HEK293 (cell line): Measurements from ENCODE around the gene GPATCH3.

Experiments
- CTCF ChIA-PET: fragments of 350-600 bp; formaldehyde crosslinking; extraction: SDS; loops from one replicate; lab custom pipeline; 2021; ENCODE audit warnings: antibody characterized with exemption; lab: Yijun Ruan, JAX
- POLR2A ChIA-PET: fragments of 300-600 bp; formaldehyde crosslinking; extraction: SDS; loops from one replicate; lab custom pipeline; 2020; ENCODE audit warnings: antibody characterized with exemption, inconsistent platforms; lab: Yijun Ruan, JAX
- H3K27ac ChIP-seq: fragments of 200-500 bp; sonication (Bioruptor generic); 2 replicates; pipeline ENCODE4 v1.5.1; 2014; ENCODE audit warnings: low read depth, low read length, control low read depth, inconsistent platforms; ENCODE audit errors: extremely low read depth
- H3K36me3 ChIP-seq, 2 experiments: fragments of 200-500 bp in 1 of 2; sonication (Bioruptor generic) in 1 of 2; 1 replicate in 1 of 2; 2 replicates in 1 of 2; pipeline ENCODE4 v1.5.1; 2014 to 2017; ENCODE audit warnings: inconsistent platforms in 2 of 2, low read length in 2 of 2; ENCODE audit not compliant: control insufficient read depth in 2 of 2, insufficient read depth in 1 of 2
- H3K4me1 ChIP-seq: fragments of 200-500 bp; sonication (Bioruptor generic); 2 replicates; pipeline ENCODE4 v1.5.1; 2014; ENCODE audit warnings: mild to moderate bottlenecking, low read length, inconsistent platforms; ENCODE audit not compliant: control insufficient read depth, insufficient read depth
- H3K4me3 ChIP-seq: 2 replicates; pipeline ENCODE4 v1.5.1; 2011; ENCODE audit warnings: low read depth, mild to moderate bottlenecking, control low read depth, low read length, moderate library complexity
- H3K9me3 ChIP-seq: fragments of 200-500 bp; sonication (Bioruptor generic); 2 replicates; pipeline ENCODE4 v1.5.1; 2014; ENCODE audit warnings: low read depth, low read length, inconsistent platforms; ENCODE audit not compliant: control insufficient read depth, insufficient read depth
- EGR2 ChIP-seq: fragments of 450-650 bp; formaldehyde crosslinking; IDR thresholded peaks from 2 replicates; pipeline ENCODE4 v1.5.1; 2016; ENCODE audit warnings: low read depth, missing biosample characterization, missing genetic modification characterization
- HOXD13 ChIP-seq: sonication (generic); formaldehyde crosslinking; IDR thresholded peaks from 2 replicates; pipeline ENCODE4 v1.8.0; 2022; ENCODE audit warnings: missing genetic modification reagents, borderline replicate concordance
- KLF7 ChIP-seq: fragments of 450-650 bp; formaldehyde crosslinking; IDR thresholded peaks from 2 replicates; pipeline ENCODE4 v1.5.1; 2016; ENCODE audit warnings: missing biosample characterization, missing genetic modification characterization, borderline replicate concordance
- SP7 ChIP-seq: fragments of 450-650 bp; formaldehyde crosslinking; IDR thresholded peaks from 2 replicates; pipeline ENCODE4 v1.5.1; 2016; ENCODE audit warnings: missing biosample characterization, missing genetic modification characterization
- ZBTB7A ChIP-seq: fragments of 450-650 bp; formaldehyde crosslinking; IDR thresholded peaks from 2 replicates; pipeline ENCODE4 v1.5.1; 2016; ENCODE audit warnings: low read depth, missing biosample characterization, missing genetic modification characterization
- ZFP37 ChIP-seq: fragments of 450-650 bp; formaldehyde crosslinking; IDR thresholded peaks from 2 replicates; pipeline ENCODE4 v1.5.1; 2016; ENCODE audit warnings: missing biosample characterization, missing genetic modification characterization
- ZIC2 ChIP-seq: fragments of 450-650 bp; formaldehyde crosslinking; IDR thresholded peaks from 2 replicates; pipeline ENCODE4 v1.5.1; 2016; ENCODE audit warnings: missing biosample characterization, missing genetic modification characterization
- ZNF140 ChIP-seq: fragments of 450-650 bp; formaldehyde crosslinking; IDR thresholded peaks from 2 replicates; pipeline ENCODE4 v1.5.1; 2016; ENCODE audit warnings: missing biosample characterization, missing genetic modification characterization
- ZNF157 ChIP-seq: fragments of 450-650 bp; formaldehyde crosslinking; IDR thresholded peaks from 2 replicates; pipeline ENCODE4 v1.5.1; 2016; ENCODE audit warnings: missing biosample characterization, missing genetic modification characterization
- ZNF16 ChIP-seq: fragments of 450-650 bp; formaldehyde crosslinking; IDR thresholded peaks from 2 replicates; pipeline ENCODE4 v1.5.1; 2016; ENCODE audit warnings: low read depth, missing biosample characterization, missing genetic modification characterization
- ZNF2 ChIP-seq: fragments of 450-650 bp; formaldehyde crosslinking; IDR thresholded peaks from 2 replicates; pipeline ENCODE4 v1.5.1; 2016; ENCODE audit warnings: missing biosample characterization, missing genetic modification characterization
- ZNF311 ChIP-seq: fragments of 450-650 bp; formaldehyde crosslinking; IDR thresholded peaks from 2 replicates; pipeline ENCODE4 v1.5.1; 2017; ENCODE audit warnings: missing biosample characterization, missing genetic modification characterization, borderline replicate concordance
- ZNF335 ChIP-seq: fragments of 450-650 bp; formaldehyde crosslinking; conservative IDR thresholded peaks from 2 replicates; pipeline ENCODE4 v1.5.1; 2016; ENCODE audit warnings: missing biosample characterization, missing genetic modification characterization
- ZNF394 ChIP-seq: fragments of 450-650 bp; formaldehyde crosslinking; IDR thresholded peaks from 2 replicates; pipeline ENCODE4 v1.5.1; 2016; ENCODE audit warnings: missing biosample characterization, missing genetic modification characterization, mild to moderate bottlenecking, moderate library complexity, borderline replicate concordance
- ZNF423 ChIP-seq: fragments of 450-650 bp; formaldehyde crosslinking; IDR thresholded peaks from 2 replicates; pipeline ENCODE4 v1.5.1; 2016; ENCODE audit warnings: missing biosample characterization, missing genetic modification characterization
- ZNF558 ChIP-seq: fragments of 450-650 bp; formaldehyde crosslinking; IDR thresholded peaks from 2 replicates; pipeline ENCODE4 v1.5.1; 2016; ENCODE audit warnings: missing biosample characterization, missing genetic modification characterization
- ZNF610 ChIP-seq: fragments of 450-650 bp; formaldehyde crosslinking; IDR thresholded peaks from 2 replicates; pipeline ENCODE4 v1.5.1; 2016; ENCODE audit warnings: missing biosample characterization, missing genetic modification characterization, borderline replicate concordance
- TF ChIP-seq, protein P1 (sequence below): fragments of 450-650 bp; formaldehyde crosslinking; IDR thresholded peaks from 2 replicates; pipeline ENCODE4 v1.5.1; 2016; ENCODE audit warnings: missing biosample characterization, missing genetic modification characterization
- TF ChIP-seq, protein P2 (sequence below): fragments of 450-650 bp; formaldehyde crosslinking; IDR thresholded peaks from 2 replicates; pipeline ENCODE4 v1.5.1; 2016; ENCODE audit warnings: missing biosample characterization, missing genetic modification characterization
- TF ChIP-seq, protein P3 (sequence below): fragments of 450-650 bp; formaldehyde crosslinking; IDR thresholded peaks from 2 replicates; pipeline ENCODE4 v1.5.1; 2016; ENCODE audit warnings: missing biosample characterization, missing genetic modification characterization
- TF ChIP-seq, protein P4 (sequence below): fragments of 450-650 bp; IDR thresholded peaks from 2 replicates; pipeline ENCODE4 v1.5.1; 2018; ENCODE audit warnings: missing biosample characterization, mild to moderate bottlenecking, missing genetic modification characterization

Gene GPATCH3

DNA sequence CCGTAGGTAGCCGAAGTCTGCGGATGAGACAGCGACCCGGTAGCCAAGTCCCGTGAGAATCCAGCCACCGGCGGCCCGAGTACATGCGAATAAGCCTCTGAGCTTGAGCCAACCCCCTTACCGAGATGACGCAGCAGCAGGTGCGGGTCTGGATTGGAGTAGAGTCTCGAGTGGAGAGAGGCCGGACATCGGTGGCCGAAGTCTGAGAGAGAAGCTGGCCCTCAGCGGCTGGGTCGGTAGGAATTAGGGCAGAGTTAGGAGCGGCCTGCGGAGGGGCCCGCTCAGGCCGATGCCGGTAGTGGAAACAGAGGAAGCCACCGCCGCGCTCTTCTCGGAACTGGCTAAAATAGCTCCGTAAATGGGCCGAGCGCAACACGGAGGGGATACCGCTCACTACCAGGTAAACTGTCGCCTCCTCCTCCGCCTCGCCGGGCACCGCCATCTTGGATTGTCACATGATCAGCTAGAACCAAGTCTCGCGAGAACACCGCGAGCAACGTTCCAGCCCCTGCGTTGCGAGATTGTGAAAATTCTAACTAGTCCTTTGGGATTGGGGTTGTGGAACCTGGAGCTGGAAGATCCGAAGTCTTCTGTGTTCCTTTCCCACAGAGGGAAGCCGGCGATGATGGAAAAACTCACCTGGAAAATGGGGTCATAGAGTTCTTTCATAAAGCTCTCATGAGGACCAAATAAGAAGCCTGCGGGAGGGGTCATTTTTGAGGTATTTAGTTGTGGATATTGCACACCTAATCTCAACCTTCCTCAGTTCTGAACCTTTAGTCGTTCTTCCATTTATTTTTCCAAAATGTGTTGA, at the start of gene GPATCH3 (continued):
- TF ChIP-seq SP7 (tag by site-specific recombination) (peak; percentile 85), ZNF335 (tag by site-specific recombination) (peak; percentile 83), ZNF610 (tag by site-specific recombination) (0 out of 2 replicates have a peak, but pooled peaks have one; percentile 70), EGR2 (tag by site-specific recombination) (0 out of 2 replicates have a peak, but pooled peaks have one; percentile 29), ZFP37 (tag by site-specific recombination) (peak; percentile 92; the same call in 1 of the 2 replicates), ZNF16 (no peak), ZNF2 (tag by site-specific recombination) (peak; percentile 84), ZNF423 (tag by site-specific recombination) (0 out of 2 replicates have a peak, but pooled peaks have one; percentile 17), ZNF394 (tag by site-specific recombination) (peak; percentile 90), ZBTB7A (no peak), ZNF558 (no peak), KLF7 (tag by site-specific recombination) (no peak)
- TF ChIP-seq, protein P1, sequence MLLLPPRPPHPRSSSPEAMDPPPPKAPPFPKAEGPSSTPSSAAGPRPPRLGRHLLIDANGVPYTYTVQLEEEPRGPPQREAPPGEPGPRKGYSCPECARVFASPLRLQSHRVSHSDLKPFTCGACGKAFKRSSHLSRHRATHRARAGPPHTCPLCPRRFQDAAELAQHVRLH (tag by site-specific recombination): peak; percentile 80
- TF ChIP-seq, protein P2, sequence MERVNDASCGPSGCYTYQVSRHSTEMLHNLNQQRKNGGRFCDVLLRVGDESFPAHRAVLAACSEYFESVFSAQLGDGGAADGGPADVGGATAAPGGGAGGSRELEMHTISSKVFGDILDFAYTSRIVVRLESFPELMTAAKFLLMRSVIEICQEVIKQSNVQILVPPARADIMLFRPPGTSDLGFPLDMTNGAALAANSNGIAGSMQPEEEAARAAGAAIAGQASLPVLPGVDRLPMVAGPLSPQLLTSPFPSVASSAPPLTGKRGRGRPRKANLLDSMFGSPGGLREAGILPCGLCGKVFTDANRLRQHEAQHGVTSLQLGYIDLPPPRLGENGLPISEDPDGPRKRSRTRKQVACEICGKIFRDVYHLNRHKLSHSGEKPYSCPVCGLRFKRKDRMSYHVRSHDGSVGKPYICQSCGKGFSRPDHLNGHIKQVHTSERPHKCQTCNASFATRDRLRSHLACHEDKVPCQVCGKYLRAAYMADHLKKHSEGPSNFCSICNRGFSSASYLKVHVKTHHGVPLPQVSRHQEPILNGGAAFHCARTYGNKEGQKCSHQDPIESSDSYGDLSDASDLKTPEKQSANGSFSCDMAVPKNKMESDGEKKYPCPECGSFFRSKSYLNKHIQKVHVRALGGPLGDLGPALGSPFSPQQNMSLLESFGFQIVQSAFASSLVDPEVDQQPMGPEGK: 0 out of 2 replicates have a peak, but pooled peaks have one; percentile 33
- TF ChIP-seq, protein P3, sequence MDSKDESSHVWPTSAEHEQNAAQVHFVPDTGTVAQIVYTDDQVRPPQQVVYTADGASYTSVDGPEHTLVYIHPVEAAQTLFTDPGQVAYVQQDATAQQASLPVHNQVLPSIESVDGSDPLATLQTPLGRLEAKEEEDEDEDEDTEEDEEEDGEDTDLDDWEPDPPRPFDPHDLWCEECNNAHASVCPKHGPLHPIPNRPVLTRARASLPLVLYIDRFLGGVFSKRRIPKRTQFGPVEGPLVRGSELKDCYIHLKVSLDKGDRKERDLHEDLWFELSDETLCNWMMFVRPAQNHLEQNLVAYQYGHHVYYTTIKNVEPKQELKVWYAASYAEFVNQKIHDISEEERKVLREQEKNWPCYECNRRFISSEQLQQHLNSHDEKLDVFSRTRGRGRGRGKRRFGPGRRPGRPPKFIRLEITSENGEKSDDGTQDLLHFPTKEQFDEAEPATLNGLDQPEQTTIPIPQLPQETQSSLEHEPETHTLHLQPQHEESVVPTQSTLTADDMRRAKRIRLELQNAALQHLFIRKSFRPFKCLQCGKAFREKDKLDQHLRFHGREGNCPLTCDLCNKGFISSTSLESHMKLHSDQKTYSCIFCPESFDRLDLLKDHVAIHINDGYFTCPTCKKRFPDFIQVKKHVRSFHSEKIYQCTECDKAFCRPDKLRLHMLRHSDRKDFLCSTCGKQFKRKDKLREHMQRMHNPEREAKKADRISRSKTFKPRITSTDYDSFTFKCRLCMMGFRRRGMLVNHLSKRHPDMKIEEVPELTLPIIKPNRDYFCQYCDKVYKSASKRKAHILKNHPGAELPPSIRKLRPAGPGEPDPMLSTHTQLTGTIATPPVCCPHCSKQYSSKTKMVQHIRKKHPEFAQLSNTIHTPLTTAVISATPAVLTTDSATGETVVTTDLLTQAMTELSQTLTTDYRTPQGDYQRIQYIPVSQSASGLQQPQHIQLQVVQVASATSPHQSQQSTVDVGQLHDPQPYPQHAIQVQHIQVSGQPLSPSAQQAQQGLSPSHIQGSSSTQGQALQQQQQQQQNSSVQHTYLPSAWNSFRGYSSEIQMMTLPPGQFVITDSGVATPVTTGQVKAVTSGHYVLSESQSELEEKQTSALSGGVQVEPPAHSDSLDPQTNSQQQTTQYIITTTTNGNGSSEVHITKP: peak; percentile 31; the same call in 1 of the 2 replicates
- TF ChIP-seq, protein P4, sequence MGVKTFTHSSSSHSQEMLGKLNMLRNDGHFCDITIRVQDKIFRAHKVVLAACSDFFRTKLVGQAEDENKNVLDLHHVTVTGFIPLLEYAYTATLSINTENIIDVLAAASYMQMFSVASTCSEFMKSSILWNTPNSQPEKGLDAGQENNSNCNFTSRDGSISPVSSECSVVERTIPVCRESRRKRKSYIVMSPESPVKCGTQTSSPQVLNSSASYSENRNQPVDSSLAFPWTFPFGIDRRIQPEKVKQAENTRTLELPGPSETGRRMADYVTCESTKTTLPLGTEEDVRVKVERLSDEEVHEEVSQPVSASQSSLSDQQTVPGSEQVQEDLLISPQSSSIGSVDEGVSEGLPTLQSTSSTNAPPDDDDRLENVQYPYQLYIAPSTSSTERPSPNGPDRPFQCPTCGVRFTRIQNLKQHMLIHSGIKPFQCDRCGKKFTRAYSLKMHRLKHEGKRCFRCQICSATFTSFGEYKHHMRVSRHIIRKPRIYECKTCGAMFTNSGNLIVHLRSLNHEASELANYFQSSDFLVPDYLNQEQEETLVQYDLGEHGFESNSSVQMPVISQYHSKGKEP: 0 out of 2 replicates have a peak, but pooled peaks have one; percentile 40

DNA sequence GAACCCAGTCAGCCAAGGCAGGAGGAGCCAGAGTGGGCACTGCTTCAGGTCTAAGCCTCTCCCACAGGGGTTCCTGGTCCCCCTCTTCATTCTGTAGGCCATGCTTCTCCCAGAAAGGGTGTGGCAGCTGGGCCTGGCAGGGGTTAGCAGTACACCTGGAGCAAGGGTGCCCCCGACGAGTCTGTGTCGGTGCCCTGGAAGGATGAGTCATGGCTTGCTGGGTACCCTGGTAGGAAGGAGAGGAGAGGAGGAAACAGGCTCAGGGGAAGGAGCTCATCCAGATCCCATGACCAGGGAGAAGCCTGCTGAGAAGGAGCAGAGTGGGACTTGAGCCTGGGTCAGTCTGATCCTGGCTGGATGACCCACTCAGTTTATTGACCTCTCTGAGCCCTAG, 49.7 kb upstream of the GPATCH3 start:
- H3K36me3 ChIP-seq: peaks cover 7 to 30% of the 10 kb centered on the region in 2 experiments; a peak in 2 of 3 replicates
- ChIA-PET CTCF (no interaction called here), POLR2A (interaction anchor here (0.6 kb wide), 2 partner anchors 82 to 371 kb away, joined by 7 to 8 read pairs; no protein-coding TSS in a partner anchor)
- TF ChIP-seq ZNF311 (tag by site-specific recombination) (no peak), HOXD13 (peak; percentile 17; the same call in 1 of the 2 replicates), ZNF157 (peak; percentile 65), ZIC2 (tag by site-specific recombination) (peak; percentile 41), ZNF140 (tag by site-specific recombination) (no peak)
- no peak overlapping the region for H3K27ac ChIP-seq
- H3K4me3 ChIP-seq: no peak overlapping the region
- no peaks in the 10 kb centered on the region for H3K4me1 ChIP-seq
- no peaks in the 10 kb centered on the region for H3K9me3 ChIP-seq
